Kidney epithelial cell (primary cell): ENCODE results near the gene DNAH11. TPM values are rescaled to one million over a fixed set of nuclear protein-coding genes. Genes with fewer than 3 reads are reported as not detected.

Source experiments
- DNase-seq: peaks from one replicate; pipeline ENCODE4 v3.0.0-alpha.2; 2010; ENCODE audit warnings: low read depth
- H3K27me3 ChIP-seq: 2 replicates; pipeline ENCODE4 v1.6.0; 2011; ENCODE audit warnings: low read length; ENCODE audit not compliant: control insufficient read depth, insufficient read depth
- H3K36me3 ChIP-seq: 2 replicates; pipeline ENCODE4 v1.5.1; 2011; ENCODE audit warnings: low read length; ENCODE audit not compliant: control insufficient read depth, insufficient read depth
- H3K4me3 ChIP-seq: 2 replicates; pipeline ENCODE4 v1.5.1; 2011; ENCODE audit warnings: low read depth, mild to moderate bottlenecking, control low read depth, low read length
- CTCF ChIP-seq: IDR thresholded peaks from 2 replicates; pipeline ENCODE4 v1.5.1; 2011; ENCODE audit warnings: mild to moderate bottlenecking, moderate library complexity, low read length, control low read depth, inconsistent platforms; ENCODE audit not compliant: insufficient read depth, poor library complexity, severe bottlenecking
- total RNA-seq: library from RNA; depleted of rRNA; stranded (reverse); fragments of >200 nt; gene quantifications from 2 replicates; pipeline ENCODE4 v1.2.3, GENCODE V29; 2015

The DNAH11 gene
- total RNA-seq, 1 donor from 2014 or later = not detected

- DNase-seq = no peak
These were observed 402.8 kb downstream of the DNAH11 start, which contains the start of gene CDCA7L for GRCh38 chr7:21945454-21946221. Gene CDCA7L, minus strand, starts transcription at chr7:21945899. Its CDS starts 95 bp downstream, at chr7:21945804.

GRCh38 chr7:21946222-21946709, 403.4 kb downstream of the DNAH11 start:
- H3K36me3 ChIP-seq = no peaks in the 10 kb centered on the region
- no peak overlapping the region for H3K4me3 ChIP-seq
- H3K27me3 ChIP-seq = no peaks in the 10 kb centered on the region
- TF ChIP-seq CTCF = no peak
- DNase-seq = no peak

More at GRCh38 chr7:21945454-21946221, 402.8 kb downstream of the DNAH11 start, which contains the start of gene CDCA7L:
- Histone ChIP-seq H3K36me3 (no peaks in the 10 kb centered on the region), H3K4me3 (peak within 1 kb of the TSS; percentile 57), H3K27me3 (no peaks in the 10 kb centered on the region)
- TF ChIP-seq CTCF = no peak

- no peak for TF ChIP-seq CTCF
- DNase-seq = no peak
- Histone ChIP-seq H3K27me3 (no peaks in the 10 kb centered on the region), H3K4me3 (no peak overlapping the region), H3K36me3 (no peaks in the 10 kb centered on the region)
These were observed 404.2 kb downstream of the DNAH11 start for GRCh38 chr7:21947056-21947455.

- no peaks in the 10 kb centered on the region for H3K36me3 ChIP-seq
- TF ChIP-seq CTCF = no peak
- H3K27me3 ChIP-seq = no peaks in the 10 kb centered on the region
- no peak for DNase-seq
- H3K4me3 ChIP-seq = no peak overlapping the region
These were observed 405.1 kb downstream of the DNAH11 start for GRCh38 chr7:21947946-21948345.

GRCh38 chr7:21948364-21948763, 405.5 kb downstream of the DNAH11 start:
- H3K4me3 ChIP-seq = no peak overlapping the region
- H3K36me3 ChIP-seq = no peaks in the 10 kb centered on the region
- no peaks in the 10 kb centered on the region for H3K27me3 ChIP-seq
- no peak for TF ChIP-seq CTCF
- no peak for DNase-seq
